Liver (tissue), 3 donors: ENCODE measurements around the gene ELOVL4.

Experiments used
- ATF3 ChIP-seq: IDR thresholded peaks from 2 replicates; pipeline ENCODE4 v1.6.1; 2016; ENCODE audit warnings: antibody characterized with exemption
- FOXA1 ChIP-seq: IDR thresholded peaks from 2 replicates; pipeline ENCODE4 v1.6.1; 2016; ENCODE audit warnings: antibody characterized with exemption
- FOXA2 ChIP-seq: IDR thresholded peaks from 2 replicates; pipeline ENCODE4 v1.6.1; 2016; ENCODE audit warnings: antibody characterized with exemption
- GABPA ChIP-seq, 2 donors: IDR thresholded peaks in 1 of 2; conservative IDR thresholded peaks in 1 of 2; 2 replicates each; pipeline ENCODE4 v1.6.1; 2016; ENCODE audit warnings: antibody characterized with exemption in 2 of 2, mild to moderate bottlenecking in 1 of 2, moderate library complexity in 1 of 2
- MAX ChIP-seq: IDR thresholded peaks from 2 replicates; pipeline ENCODE4 v1.6.1; 2016; ENCODE audit warnings: antibody characterized with exemption
- RAD21 ChIP-seq, 2 donors: IDR thresholded peaks; 2 replicates each; pipeline ENCODE4 v1.6.1; 2016; ENCODE audit warnings: antibody characterized with exemption in 2 of 2, mild to moderate bottlenecking in 2 of 2
- RXRA ChIP-seq, 2 donors: IDR thresholded peaks; 2 replicates each; pipeline ENCODE4 v1.6.1; 2017 to 2018; ENCODE audit warnings: antibody characterized with exemption in 2 of 2, mild to moderate bottlenecking in 1 of 2
- SP1 ChIP-seq: IDR thresholded peaks from 2 replicates; pipeline ENCODE4 v1.6.1; 2018; ENCODE audit warnings: antibody characterized with exemption, mild to moderate bottlenecking
- TAF1 ChIP-seq: conservative IDR thresholded peaks from 2 replicates; pipeline ENCODE4 v1.6.1; 2016; ENCODE audit warnings: antibody characterized with exemption, mild to moderate bottlenecking
- YY1 ChIP-seq: IDR thresholded peaks from 2 replicates; pipeline ENCODE4 v1.6.1; 2016; ENCODE audit warnings: antibody characterized with exemption, mild to moderate bottlenecking
- ZBTB33 ChIP-seq: IDR thresholded peaks from 2 replicates; pipeline ENCODE4 v1.6.1; 2016; ENCODE audit warnings: antibody characterized with exemption
- TF ChIP-seq, protein P1 (sequence below): fragments of 150-350 bp; IDR thresholded peaks from 2 replicates; pipeline ENCODE4 v1.5.1; 2017; ENCODE audit warnings: improper control_type of control experiment, low read depth, low read length; ENCODE audit not compliant: missing input control
- TF ChIP-seq, protein P2 (sequence below): IDR thresholded peaks from 2 replicates; pipeline ENCODE4 v1.6.1; 2016; ENCODE audit warnings: antibody characterized with exemption, mild to moderate bottlenecking
- donor health status: healthy.
- donor health status: healthy.

DNA sequence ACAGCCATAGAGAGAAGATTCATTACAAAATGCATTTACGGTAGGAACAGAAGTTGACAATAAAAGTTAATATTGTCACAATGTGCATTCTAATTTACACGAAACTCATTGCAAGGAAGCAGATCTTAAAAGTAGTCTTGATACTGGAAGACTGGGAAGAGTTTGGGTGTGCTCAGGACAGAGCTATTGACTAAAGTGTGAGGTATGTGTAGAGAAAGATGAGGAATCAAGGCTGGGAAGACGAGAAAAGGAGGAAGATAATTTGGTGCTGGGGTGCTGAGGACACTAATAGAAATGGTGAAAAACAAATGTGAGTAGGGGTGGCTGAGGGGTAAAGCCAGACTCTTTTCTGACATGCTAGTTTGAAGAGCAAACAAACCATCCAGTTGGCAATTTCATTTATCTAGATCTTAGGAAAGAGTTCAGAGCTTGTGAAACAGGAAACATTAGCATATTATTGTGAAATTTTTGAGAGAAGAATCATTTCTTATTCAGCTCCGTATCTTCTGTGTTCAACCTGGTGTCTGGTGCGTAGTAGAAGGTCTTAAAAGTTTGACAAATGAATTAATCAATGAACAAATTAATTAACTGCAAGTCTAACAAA, 72.7 kb downstream of the ELOVL4 start:
- TF ChIP-seq, protein P1, sequence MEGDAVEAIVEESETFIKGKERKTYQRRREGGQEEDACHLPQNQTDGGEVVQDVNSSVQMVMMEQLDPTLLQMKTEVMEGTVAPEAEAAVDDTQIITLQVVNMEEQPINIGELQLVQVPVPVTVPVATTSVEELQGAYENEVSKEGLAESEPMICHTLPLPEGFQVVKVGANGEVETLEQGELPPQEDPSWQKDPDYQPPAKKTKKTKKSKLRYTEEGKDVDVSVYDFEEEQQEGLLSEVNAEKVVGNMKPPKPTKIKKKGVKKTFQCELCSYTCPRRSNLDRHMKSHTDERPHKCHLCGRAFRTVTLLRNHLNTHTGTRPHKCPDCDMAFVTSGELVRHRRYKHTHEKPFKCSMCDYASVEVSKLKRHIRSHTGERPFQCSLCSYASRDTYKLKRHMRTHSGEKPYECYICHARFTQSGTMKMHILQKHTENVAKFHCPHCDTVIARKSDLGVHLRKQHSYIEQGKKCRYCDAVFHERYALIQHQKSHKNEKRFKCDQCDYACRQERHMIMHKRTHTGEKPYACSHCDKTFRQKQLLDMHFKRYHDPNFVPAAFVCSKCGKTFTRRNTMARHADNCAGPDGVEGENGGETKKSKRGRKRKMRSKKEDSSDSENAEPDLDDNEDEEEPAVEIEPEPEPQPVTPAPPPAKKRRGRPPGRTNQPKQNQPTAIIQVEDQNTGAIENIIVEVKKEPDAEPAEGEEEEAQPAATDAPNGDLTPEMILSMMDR, result no peak
- TF ChIP-seq YY1, result peak; percentile 31
- TF ChIP-seq MAX, result no peak
- no peak for TF ChIP-seq ZBTB33
- no peak for TF ChIP-seq FOXA2
- no peak for TF ChIP-seq ATF3
- peak; percentile 62 for TF ChIP-seq SP1
- TF ChIP-seq TAF1, result no peak
- no peak for TF ChIP-seq RAD21 (IDR thresholded peaks at IDR 0.05)
- TF ChIP-seq, protein P2, sequence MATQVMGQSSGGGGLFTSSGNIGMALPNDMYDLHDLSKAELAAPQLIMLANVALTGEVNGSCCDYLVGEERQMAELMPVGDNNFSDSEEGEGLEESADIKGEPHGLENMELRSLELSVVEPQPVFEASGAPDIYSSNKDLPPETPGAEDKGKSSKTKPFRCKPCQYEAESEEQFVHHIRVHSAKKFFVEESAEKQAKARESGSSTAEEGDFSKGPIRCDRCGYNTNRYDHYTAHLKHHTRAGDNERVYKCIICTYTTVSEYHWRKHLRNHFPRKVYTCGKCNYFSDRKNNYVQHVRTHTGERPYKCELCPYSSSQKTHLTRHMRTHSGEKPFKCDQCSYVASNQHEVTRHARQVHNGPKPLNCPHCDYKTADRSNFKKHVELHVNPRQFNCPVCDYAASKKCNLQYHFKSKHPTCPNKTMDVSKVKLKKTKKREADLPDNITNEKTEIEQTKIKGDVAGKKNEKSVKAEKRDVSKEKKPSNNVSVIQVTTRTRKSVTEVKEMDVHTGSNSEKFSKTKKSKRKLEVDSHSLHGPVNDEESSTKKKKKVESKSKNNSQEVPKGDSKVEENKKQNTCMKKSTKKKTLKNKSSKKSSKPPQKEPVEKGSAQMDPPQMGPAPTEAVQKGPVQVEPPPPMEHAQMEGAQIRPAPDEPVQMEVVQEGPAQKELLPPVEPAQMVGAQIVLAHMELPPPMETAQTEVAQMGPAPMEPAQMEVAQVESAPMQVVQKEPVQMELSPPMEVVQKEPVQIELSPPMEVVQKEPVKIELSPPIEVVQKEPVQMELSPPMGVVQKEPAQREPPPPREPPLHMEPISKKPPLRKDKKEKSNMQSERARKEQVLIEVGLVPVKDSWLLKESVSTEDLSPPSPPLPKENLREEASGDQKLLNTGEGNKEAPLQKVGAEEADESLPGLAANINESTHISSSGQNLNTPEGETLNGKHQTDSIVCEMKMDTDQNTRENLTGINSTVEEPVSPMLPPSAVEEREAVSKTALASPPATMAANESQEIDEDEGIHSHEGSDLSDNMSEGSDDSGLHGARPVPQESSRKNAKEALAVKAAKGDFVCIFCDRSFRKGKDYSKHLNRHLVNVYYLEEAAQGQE, result peak; percentile 17
- TF ChIP-seq RXRA (IDR thresholded peaks at IDR 0.05), result peak; percentile 38 to 70
- no peak for TF ChIP-seq FOXA1
- TF ChIP-seq GABPA (IDR thresholded peaks at IDR 0.05 in 1 of 2, conservative IDR thresholded peaks at IDR 0.05 in 1 of 2), result no peak
